GM20000 (cell line): Measurements from ENCODE around the gene SOCS6.

ENCODE experiments used
- DNase-seq: peaks from one replicate; pipeline ENCODE4 v3.0.0; 2012; ENCODE audit warnings: low spot score
- TF ChIP-seq, protein P1 (sequence below): IDR thresholded peaks from 2 replicates; pipeline ENCODE4 v1.5.1; 2012; ENCODE audit warnings: mild to moderate bottlenecking, control low read depth; ENCODE audit errors: extremely low read depth, missing control alignments

Gene SOCS6

DNA sequence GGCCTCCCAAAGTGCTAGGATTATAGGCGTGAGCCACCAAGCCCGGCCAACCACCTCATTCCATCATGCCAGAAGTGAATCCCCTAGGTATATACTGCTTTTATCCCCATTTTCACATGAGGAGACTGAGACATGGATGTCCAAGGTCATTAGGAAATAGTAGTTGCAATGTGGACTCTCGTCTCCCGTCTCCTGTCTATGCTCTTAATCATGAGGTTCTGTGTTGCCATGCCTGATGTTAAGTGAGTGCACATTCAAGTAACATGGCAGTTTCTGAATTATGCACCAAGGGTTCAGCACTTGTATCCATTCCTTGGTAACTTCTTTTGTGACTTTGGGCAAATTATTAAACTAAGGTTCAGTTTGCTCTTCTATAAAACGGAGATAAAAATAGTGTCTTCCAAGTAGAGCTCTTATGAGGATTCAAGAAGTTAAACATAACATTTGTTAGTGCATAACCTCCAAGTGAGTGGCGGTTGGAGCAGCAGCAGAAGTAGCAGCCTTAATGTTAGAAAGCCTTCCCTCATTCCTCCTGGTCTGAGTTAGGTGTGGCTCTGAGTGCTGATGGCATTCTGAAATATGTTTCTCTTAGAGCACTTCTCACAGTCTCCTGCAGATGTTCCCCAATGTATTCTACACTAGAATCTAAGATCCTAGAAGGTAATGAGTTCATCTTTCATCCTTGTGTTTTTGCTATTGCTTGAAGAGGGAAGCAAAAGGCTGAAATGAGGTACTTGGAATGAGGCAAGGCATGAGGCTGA, 21.9 kb downstream of the SOCS6 start:
- no peak for DNase-seq
- TF ChIP-seq, protein P1, sequence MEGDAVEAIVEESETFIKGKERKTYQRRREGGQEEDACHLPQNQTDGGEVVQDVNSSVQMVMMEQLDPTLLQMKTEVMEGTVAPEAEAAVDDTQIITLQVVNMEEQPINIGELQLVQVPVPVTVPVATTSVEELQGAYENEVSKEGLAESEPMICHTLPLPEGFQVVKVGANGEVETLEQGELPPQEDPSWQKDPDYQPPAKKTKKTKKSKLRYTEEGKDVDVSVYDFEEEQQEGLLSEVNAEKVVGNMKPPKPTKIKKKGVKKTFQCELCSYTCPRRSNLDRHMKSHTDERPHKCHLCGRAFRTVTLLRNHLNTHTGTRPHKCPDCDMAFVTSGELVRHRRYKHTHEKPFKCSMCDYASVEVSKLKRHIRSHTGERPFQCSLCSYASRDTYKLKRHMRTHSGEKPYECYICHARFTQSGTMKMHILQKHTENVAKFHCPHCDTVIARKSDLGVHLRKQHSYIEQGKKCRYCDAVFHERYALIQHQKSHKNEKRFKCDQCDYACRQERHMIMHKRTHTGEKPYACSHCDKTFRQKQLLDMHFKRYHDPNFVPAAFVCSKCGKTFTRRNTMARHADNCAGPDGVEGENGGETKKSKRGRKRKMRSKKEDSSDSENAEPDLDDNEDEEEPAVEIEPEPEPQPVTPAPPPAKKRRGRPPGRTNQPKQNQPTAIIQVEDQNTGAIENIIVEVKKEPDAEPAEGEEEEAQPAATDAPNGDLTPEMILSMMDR: no peak

DNA sequence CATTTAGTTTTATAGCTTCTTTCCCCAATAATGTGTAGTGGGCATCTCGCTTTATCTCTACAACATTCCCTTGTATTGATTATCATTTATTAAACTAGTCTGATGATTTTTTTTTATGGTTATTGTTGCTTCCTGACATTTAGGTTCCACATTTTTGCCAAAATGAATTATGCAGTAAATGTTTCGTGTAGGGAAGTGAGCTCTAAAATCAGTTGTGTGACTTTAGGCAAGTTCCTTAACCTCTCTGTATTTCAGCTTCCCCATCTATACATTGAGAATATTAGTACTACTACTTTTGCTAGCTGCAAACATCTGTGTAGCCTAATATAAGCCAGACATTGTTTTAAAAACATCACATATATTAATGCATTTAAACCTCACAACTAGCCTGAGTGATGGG, 22.9 kb downstream of the SOCS6 start:
- DNase-seq: no peak
- TF ChIP-seq, protein P1: no peak

GRCh38 chr18:70313640-70314039, 24.8 kb downstream of the SOCS6 start:
- no peak for DNase-seq
- TF ChIP-seq, protein P1: no peak

DNA sequence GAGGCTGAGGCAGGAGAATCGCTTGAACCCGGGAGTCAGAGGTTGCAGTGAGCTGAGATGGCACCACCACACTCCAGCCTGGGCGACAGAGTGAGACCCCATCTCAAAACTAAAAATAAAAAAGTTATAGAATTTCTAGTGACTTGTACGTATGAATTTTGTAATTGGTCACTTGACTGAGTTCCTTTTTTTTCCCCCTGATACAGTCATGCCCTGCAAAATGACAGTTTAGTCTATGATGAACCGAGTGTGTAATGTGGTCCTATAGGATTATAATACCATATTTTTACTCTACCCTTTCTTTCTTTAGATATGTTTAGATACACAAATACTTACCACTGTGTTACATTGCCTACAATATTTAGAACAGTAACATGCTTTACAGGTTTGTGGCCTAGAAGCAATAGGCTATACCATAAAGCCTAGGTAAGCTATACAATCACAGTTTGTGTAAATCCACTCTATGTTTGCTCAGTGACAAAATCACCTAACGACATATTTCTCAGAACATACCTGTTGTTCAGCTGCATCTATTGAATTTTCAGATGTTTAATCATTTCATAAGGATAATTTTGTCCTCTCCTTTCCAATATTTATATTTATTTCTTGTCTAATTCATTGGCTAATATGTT, 25.4 kb downstream of the SOCS6 start:
- DNase-seq: no peak
- TF ChIP-seq, protein P1: no peak

DNA sequence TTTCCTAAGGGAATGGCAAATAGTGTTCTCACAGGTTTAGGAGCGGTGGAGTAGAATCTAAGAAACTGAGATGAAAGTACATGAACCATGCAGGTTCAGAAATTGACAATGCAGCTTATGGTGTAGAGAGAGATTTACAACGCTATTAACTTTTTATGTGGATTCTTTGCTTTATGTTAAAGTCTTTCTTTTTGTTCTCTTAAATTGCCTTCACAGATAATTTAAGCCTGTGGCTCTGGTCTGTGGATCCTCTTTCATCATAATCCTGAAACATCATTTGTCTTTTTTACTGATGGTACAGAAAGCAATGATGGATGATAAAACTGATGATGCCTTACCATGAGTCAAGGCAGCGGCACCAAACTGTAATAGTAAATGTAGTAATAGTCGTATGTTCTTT, 30.3 kb downstream of the SOCS6 start:
- no peak for DNase-seq
- TF ChIP-seq, protein P1: no peak

GRCh38 chr18:70321616-70322015, 32.8 kb downstream of the SOCS6 start:
- TF ChIP-seq, protein P1: no peak
- DNase-seq: no peak

DNA sequence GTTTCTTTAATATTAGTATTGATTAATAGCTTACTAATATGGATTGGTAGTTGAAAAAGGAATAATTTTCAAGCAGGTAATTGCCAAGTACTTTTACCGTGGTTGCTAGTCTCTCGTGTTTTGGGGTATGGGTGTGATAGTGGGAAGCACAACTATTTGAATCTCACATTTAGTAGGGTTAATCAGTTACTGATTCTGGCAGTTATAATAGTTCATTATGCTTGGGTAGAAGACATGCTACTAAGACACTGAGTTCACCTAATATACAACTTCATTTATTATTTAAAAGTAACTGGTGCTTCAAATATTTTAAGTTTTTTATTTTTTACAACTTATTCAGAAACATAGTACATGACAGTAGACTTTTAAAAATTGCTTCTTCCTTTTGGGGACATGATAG, 33.5 kb downstream of the SOCS6 start:
- TF ChIP-seq, protein P1: no peak
- no peak for DNase-seq
